DMS79 (cell line): ENCODE measurements around the gene CCDC175.
A peak's percentile ranks its signal among the peaks of the same experiment; 100 is the strongest.

Source experiments
- DNase-seq: peaks from one replicate; lab custom pipeline; 2025; lab: John Stamatoyannopoulos, UW

CCDC175 gene

GRCh38 chr14:59576332-59577294, at the start of gene CCDC175:
Gene CCDC175 (minus strand): TSS chr14:59576812. CDS start chr14:59576775, 37 bp downstream.
- peak; percentile 95 for DNase-seq

GRCh38 chr14:59622631-59623030, 46.0 kb upstream of the CCDC175 start:
- no peak for DNase-seq

GRCh38 chr14:59619061-59619460, 42.4 kb upstream of the CCDC175 start:
- DNase-seq: no peak

GRCh38 chr14:59601056-59601455, 24.4 kb upstream of the CCDC175 start:
- DNase-seq: no peak

- DNase-seq: no peak
Measured at GRCh38 chr14:59600211-59600945, 23.8 kb upstream of the CCDC175 start.

GRCh38 chr14:59595071-59595470, 18.5 kb upstream of the CCDC175 start:
- no peak for DNase-seq

GRCh38 chr14:59591641-59592370, 15.2 kb upstream of the CCDC175 start:
- no peak for DNase-seq

GRCh38 chr14:59588101-59588500, 11.5 kb upstream of the CCDC175 start:
- no peak for DNase-seq

GRCh38 chr14:59585891-59586554, 9.4 kb upstream of the CCDC175 start:
- no peak for DNase-seq

- DNase-seq: no peak
Measured at GRCh38 chr14:59583755-59584154, 7.1 kb upstream of the CCDC175 start.

- no peak for DNase-seq
Measured at GRCh38 chr14:59582845-59583509, 6.4 kb upstream of the CCDC175 start.

- DNase-seq: no peak
Measured at GRCh38 chr14:59582161-59582560, 5.5 kb upstream of the CCDC175 start.

- DNase-seq: no peak
Measured at GRCh38 chr14:59580911-59581310, 4.3 kb upstream of the CCDC175 start.

- no peak for DNase-seq
Measured at GRCh38 chr14:59570122-59570521, 6.5 kb downstream of the CCDC175 start.

GRCh38 chr14:59566725-59567124, 9.9 kb downstream of the CCDC175 start:
- DNase-seq: no peak

- no peak for DNase-seq
Measured at GRCh38 chr14:59566296-59566695, 10.3 kb downstream of the CCDC175 start.

GRCh38 chr14:59565087-59565486, 11.5 kb downstream of the CCDC175 start:
- DNase-seq: no peak

GRCh38 chr14:59564366-59564765, 12.2 kb downstream of the CCDC175 start:
- DNase-seq: peak; percentile 41

- DNase-seq: no peak
Measured at GRCh38 chr14:59547310-59547709, 29.3 kb downstream of the CCDC175 start.

- DNase-seq: peak; percentile 80
Measured at GRCh38 chr14:59543873-59544272, 32.7 kb downstream of the CCDC175 start.

- no peak for DNase-seq
Measured at GRCh38 chr14:59541731-59542130, 34.9 kb downstream of the CCDC175 start.
